Prostate gland (tissue), 2 donors: ENCODE results near the gene BOLA2. TPM values are rescaled to one million over a fixed set of nuclear protein-coding genes. Genes with fewer than 3 reads are reported as not detected.
"Not testable (repeated sequence)": the region's sequence is repeated elsewhere in the genome, so short reads cannot be mapped to it uniquely, and the experiment has no call there.

Experiments
- DNase-seq: peaks from one replicate; pipeline ENCODE4 v3.0.0-alpha.2; 2019; ENCODE audit warnings: low spot score
- H3K27ac ChIP-seq, 2 donors: fragments of 200-600 bp; sonication (generic); 2 replicates each; pipeline ENCODE4 v1.5.1; 2017 to 2019
- H3K27me3 ChIP-seq: fragments of 200-600 bp; sonication (generic); replicated peaks from 2 replicates; pipeline ENCODE4 v1.5.1; 2019; ENCODE audit not compliant: insufficient read depth
- H3K36me3 ChIP-seq, 2 donors: fragments of 200-600 bp; sonication (generic); 1 replicate in 1 of 2; 2 replicates in 1 of 2; pipeline versions ENCODE4 v1.5.1 to v1.8.1; 2017 to 2019
- H3K4me1 ChIP-seq: fragments of 200-600 bp; sonication (generic); replicated peaks from 2 replicates; pipeline ENCODE4 v1.5.1; 2019
- H3K4me3 ChIP-seq, 2 donors: fragments of 200-600 bp; sonication (generic); 2 replicates each; pipeline ENCODE4 v1.5.1; 2017 to 2019
- H3K9me3 ChIP-seq: fragments of 200-600 bp; sonication (generic); 2 replicates; pipeline ENCODE4 v1.5.1; 2017
- WGBS: methylation state at CpG from one replicate; pipeline ENCODE4 v1.1.5; 2018; 5-methylcytosine and 5-hydroxymethylcytosine counted together
- intact Hi-C: fragments of 100-400 bp; cut with DNase I; formaldehyde crosslinking; loops from one replicate; pipeline ENCODE4 v1.14.2; 2022
- small RNA-seq, 2 donors: library from RNA; depleted of rRNA; stranded (forward); fragments of <200 nt; gene quantifications; one replicate each; pipeline ENCODE3, GENCODE V24; 2016
- total RNA-seq, 2 donors: library from RNA; depleted of rRNA; stranded (reverse); fragments of >200 nt; gene quantifications; one replicate each; pipeline ENCODE4 v1.1.0, GENCODE V29; 2016

The BOLA2 gene
- total RNA-seq, 2 donors from 2014 or later, result 8.5 to 8.6 TPM

DNA sequence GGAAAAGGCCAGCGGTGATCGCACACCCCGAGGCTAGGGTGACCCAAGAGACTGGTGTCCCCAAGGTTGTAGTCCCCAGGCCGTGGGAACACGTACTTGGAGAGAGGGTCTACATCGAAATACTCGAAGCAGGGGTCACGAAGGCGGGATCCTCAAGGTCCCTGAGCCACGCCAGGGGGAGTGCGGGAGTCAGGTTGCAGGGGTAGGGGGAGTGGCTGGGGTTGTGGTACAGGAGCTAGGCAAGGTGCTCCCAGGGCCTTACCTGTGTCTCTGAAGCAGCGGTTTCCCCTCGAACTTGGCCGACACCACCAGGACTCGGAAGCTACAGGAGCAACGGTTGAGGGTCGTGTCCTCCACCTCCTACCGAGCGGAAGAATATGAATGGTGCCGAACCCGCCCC, 397 bp downstream of the BOLA2 start:
- H3K4me3 ChIP-seq, H3K36me3 ChIP-seq: not testable (repeated sequence)
- no CpG with 5 or more reads among the region's 21 CpGs for WGBS

DNA sequence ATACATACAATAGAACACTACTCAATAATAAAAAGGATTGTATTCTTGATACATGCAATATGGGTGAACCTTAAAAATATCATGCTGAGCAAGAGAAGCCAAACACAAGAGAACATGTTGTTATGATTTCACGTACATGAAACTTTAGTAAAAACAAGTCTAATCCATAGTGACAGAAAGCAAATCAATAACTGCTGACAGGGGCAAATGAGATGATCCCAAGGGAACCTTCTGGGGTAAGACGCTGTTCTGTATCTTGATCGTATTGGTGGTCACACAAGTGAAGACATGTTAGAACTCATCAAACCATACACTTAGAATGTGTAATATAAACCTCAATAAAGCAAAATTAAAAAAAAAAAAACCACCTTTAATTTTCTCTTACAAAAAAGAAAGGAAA, 28.8 kb downstream of the BOLA2 start:
- WGBS, result 89% methylated on average over 3 of the region's 3 CpGs
- H3K4me3 ChIP-seq, H3K27ac ChIP-seq, H3K9me3 ChIP-seq, H3K4me1 ChIP-seq, H3K36me3 ChIP-seq, H3K27me3 ChIP-seq, DNase-seq, intact Hi-C loops: not testable (repeated sequence)

More for the DNA sequence above, 397 bp downstream of the BOLA2 start:
- intact Hi-C loops, H3K27ac ChIP-seq, DNase-seq, H3K9me3 ChIP-seq, H3K4me1 ChIP-seq, H3K27me3 ChIP-seq: not testable (repeated sequence)

DNA sequence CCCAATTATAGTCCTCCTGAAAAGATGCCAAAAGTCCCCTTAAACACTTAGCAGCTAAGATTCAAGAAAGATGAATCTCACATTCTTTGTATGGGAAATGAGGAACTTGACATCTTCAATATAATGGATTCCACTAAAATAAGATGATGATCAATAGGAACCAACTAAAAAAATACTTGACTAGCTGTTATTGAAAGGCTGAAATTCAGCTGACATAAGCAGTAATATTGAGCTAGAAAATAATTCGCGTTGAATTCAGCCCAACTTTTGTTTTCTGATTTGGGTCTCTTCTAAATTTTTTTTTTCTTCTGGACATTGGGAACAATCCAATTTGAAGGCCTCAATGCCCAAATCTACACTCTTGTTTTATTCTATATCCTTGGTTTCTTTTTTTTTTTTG, 30.6 kb downstream of the BOLA2 start:
- H3K36me3 ChIP-seq, H3K9me3 ChIP-seq, DNase-seq, H3K4me1 ChIP-seq, intact Hi-C loops, H3K4me3 ChIP-seq, H3K27me3 ChIP-seq, H3K27ac ChIP-seq: not testable (repeated sequence)
- 97% methylated on average over 2 of the region's 2 CpGs for WGBS

DNA sequence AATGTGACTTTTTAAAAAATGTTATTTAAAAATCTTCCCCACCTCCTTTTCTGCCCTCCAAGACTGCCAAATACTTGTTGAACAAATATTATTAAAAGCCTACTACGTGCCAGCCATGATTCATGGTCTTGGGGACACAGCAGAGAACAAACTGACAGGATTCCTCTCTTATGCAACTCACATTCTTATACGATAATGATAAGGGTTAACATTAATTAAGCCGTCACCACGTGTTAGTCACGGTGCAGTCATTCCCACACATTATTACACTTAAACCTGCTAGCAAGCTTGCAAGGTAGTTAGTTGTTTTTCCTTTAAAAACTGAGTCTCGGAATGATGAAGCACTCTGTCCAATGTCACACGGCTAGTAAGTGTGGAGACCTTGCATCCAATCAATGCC, 48.9 kb downstream of the BOLA2 start:
- DNase-seq, H3K27me3 ChIP-seq, H3K4me3 ChIP-seq, intact Hi-C loops, H3K9me3 ChIP-seq, H3K4me1 ChIP-seq, H3K36me3 ChIP-seq, H3K27ac ChIP-seq: not testable (repeated sequence)
- WGBS, result 70% methylated on average over 7 of the region's 7 CpGs

Small RNAs within 50 kb of the gene (small RNA-seq; reads per million reads assigned to genes)
- 0 reads per million in 2 donors for gene AC133555.2

Other genes with a start within 250 kb of the BOLA2 start
- gene NPIPB11, start 47.6 kb downstream of the BOLA2 start, total RNA-seq, result 1 to 10 TPM in 1 of 2 donors, under 1 TPM in 1; 0.05 to 3.3 TPM
- gene SLX1B, start 182 bp upstream of the BOLA2 start, total RNA-seq, result 10 to 100 TPM; 13.5 to 25.1 TPM
- 1 to 10 TPM; 2.5 to 7.5 TPM for gene SULT1A4, start 5.6 kb upstream of the BOLA2 start, total RNA-seq
- gene NPIPB12, start 52.1 kb upstream of the BOLA2 start, total RNA-seq, result 10 to 100 TPM; 45.7 to 87.3 TPM
- gene SPN, start 208.9 kb upstream of the BOLA2 start, total RNA-seq, result 1 to 10 TPM; 1.6 to 2.0 TPM
- gene QPRT, start 224.8 kb upstream of the BOLA2 start, total RNA-seq, result 10 to 100 TPM in 1 of 2 donors, 1 to 10 TPM in 1; 8.3 to 11.1 TPM